ENCODE measurements around the gene GFOD2.

GFOD2 gene

GRCh38 chr16:67656344-67657016 is 62.6 kb downstream of the GFOD2 start:
- no peak for DNase-seq

DNA sequence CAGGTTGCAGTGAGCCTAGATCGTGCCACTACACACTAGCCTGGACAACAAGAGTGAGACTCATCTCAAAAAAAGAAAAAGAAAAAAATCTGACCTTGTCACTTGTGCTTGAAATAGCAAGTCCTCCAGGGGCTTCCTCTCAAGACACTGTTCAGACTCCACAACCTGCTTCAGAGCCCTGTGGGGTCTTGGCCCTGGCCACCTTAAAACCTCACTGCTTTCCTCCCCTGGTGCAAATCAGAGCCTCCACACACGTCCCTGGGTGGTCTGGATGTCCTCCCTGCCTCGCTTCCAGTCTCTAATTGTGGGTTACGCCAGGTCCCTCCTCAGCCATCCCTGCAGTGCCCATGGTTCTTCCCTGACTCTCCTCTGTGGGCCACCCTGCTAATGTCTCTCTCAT is 63.8 kb downstream of the GFOD2 start:
- no peak for DNase-seq

DNA sequence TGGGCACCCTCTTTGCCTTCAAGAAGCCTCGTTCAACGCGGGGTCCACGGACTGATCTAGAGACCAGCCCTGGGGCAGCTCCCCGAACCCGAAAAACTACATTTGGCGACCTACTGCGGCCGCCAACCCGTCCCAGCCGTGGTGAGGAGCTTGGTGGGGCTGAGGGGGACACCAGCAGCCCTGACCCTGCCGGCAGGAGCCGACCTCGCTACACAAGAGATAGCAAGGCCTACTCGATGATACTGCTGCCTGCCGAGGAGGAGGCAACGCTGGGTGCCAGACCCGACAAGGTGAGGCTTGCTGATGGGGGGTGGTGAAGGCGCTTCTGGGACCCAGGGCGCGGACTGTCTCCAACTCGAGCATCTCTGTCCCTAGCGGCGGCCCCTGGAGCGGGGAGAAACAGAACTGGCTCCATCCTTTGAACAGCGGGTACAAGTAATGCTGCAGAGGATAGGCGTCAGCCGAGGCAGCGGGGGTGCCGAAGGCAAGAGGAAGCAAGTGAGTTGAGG is 64.7 kb downstream of the GFOD2 start:
- DNase-seq, result no peak

DNA sequence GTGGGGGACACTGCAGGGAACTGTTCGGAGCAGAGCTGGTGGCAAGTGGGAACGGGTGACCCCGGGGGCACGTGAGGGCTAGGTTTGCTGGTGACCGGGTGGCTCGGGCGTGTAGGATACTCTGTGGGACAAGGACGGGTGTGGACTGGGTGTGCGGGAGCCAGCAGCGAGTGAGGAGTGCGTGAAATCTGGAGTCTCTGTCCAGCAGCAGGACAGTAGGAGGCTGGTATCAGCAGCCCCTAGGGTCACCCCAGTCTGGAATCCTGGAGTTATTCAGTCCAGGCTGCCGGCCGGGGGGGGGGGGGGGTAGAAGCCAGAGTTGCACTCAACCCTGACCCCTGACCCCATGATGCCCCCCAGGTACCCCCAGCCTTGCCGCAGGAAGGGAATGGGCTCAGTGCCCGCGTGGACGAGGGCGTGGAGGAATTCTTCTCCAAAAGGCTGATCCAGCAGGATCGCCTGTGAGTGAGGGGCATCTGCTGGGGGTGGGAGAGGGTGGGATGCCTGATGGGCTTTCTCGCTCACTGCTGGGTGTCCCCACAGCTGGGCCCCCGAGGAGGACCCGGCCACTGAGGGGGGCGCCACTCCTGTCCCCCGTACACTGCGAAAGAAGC is 65.2 kb downstream of the GFOD2 start:
- DNase-seq, result no peak

- no peak for DNase-seq
These were observed 65.9 kb downstream of the GFOD2 start for GRCh38 chr16:67653128-67653788.

DNA sequence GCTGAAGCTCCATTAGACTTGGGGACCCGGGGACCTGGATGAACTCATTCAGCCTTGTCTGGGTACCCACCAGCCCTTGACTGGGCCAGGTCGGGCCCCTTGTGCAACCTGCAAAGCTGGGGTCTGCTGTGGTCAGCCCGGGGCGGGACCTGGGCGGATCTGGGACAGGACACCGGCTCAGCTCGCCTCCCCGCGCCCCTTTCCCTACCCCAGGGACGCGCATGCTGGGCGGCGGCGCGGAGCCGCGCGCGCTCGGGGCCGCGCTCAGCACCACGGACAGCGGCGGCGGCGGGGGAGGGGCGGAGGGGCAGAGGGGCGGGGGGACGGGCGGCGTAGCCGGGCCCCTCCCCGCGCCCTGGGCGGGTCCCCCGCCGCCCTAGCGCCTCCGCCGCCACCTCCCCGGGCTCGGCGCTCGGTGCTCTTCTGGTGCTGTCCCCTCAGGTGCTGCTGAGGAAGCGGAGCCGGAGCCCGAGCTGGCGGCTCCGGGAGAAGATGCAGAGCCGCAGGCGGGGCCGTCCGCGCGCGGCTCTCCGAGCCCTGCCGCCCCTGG is 66.5 kb downstream of the GFOD2 start:
- DNase-seq, result no peak

- DNase-seq, result no peak
These were observed 67.3 kb downstream of the GFOD2 start for GRCh38 chr16:67651847-67652246.

GRCh38 chr16:67651039-67651438 is 68.1 kb downstream of the GFOD2 start:
- DNase-seq, result no peak

- no peak for DNase-seq
These were observed 69.1 kb downstream of the GFOD2 start for GRCh38 chr16:67650023-67650422.

DNA sequence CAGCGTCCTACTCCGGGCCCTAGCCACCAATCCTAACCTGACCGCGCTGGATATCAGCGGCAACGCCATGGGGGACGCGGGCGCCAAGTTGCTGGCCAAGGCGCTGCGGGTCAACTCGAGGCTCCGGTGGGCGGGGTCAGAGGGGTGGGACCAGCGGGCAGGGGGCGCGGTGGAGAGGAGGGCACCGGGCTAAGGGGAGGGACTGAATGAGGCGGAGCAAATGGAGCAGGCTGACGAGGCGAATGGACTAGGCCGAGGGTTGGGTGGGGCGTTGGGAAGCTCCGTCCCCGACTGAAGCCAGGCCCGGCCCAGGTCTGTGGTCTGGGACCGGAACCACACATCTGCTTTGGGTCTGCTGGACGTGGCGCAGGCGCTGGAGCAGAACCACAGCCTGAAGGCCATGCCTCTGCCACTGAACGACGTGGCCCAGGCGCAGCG is 69.6 kb downstream of the GFOD2 start:
- no peak for DNase-seq

DNA sequence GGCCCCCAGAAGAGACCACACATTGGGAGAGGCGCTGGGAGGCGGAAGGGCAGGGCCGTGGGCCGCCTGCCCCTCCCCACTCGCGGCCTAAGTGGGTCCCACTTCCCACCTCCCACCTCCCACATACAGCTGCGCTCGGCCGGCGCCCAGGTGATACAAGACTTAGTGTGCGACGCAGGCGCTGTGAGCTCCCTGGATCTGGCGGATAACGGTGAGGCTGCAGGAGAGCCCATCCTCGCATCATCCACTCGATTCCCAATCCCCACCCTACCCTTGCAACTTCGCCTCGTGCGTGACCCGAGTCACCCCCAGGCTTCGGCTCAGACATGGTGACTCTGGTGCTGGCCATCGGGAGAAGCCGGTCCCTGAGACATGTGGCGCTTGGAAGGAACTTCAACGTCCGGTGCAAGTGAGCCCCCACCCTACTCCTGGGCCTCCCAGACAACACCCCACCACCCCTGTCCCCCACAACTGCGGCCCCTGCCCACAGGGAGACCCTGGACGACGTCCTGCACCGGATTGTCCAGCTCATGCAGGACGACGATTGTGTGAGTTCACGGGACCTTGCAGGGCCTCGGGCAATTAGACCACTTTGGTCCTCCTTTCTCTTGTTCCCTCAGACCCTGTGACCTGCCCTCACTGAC is 70.2 kb downstream of the GFOD2 start:
- no peak for DNase-seq

- no peak for DNase-seq
These were observed 70.9 kb downstream of the GFOD2 start for GRCh38 chr16:67648088-67648763.

DNA sequence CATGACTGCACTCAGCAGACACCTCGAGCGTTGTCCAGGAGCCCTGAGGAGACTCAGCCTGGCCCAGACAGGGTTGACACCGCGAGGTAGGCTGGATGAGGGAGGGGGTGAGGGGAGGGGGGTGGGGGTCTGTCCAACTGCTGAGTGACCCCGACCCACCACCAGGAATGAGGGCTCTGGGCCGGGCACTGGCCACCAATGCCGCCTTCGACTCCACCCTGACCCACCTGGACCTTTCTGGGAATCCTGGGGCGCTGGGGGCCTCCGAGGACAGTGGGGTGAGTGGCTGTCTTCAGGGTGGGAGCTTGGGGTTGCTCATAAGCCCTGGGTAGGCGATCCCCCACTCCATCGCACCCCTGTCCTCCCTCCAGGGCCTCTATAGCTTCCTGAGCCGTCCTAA is 71.4 kb downstream of the GFOD2 start:
- no peak for DNase-seq

DNA sequence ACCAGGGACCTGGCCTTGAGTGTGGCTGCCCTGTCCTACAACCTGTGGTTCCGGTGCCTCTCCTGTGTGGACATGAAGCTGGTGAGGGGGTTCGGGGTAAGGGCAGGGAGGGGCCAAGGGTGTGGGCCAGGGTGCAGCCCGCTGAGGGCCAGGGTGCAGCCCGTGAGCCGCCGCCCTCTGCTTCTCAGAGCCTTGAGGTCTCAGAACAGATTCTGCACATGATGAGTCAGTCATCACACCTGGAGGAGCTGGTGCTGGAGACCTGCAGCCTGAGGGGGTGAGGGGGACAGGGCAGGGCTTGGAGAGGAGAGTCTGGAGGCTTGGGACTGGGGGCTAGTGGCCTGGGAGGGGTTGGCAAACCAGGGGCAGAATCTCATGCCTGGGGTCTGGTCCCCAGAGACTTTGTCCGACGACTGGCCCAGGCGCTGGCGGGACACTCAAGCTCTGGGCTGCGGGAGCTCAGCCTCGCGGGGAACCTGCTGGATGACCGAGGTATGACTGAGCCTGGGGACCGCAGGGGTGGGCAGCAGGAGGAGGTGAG is 71.9 kb downstream of the GFOD2 start:
- DNase-seq, result no peak

GRCh38 chr16:67645397-67646121 is 73.6 kb downstream of the GFOD2 start:
- no peak for DNase-seq

GRCh38 chr16:67644038-67644437 is 75.1 kb downstream of the GFOD2 start:
- DNase-seq, result no peak

GRCh38 chr16:67641779-67642708 is 77.1 kb downstream of the GFOD2 start:
- DNase-seq, result no peak

DNA sequence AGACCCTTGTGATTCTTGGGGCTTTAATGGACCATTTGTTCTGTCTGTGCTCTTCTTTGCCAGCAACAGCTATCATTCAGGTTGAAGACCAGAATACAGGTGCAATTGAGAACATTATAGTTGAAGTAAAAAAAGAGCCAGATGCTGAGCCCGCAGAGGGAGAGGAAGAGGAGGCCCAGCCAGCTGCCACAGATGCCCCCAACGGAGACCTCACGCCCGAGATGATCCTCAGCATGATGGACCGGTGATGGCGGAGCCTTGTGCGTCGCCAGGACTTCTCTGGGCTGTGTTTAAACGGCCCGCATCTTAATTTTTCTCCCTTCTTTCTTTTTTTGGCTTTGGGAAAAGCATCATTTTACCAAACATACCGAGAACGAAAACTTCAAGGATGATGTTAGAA is 81.5 kb downstream of the GFOD2 start:
- DNase-seq, result no peak

- DNase-seq, result no peak
These were observed 82.4 kb downstream of the GFOD2 start for GRCh38 chr16:67636713-67637112.

DNA sequence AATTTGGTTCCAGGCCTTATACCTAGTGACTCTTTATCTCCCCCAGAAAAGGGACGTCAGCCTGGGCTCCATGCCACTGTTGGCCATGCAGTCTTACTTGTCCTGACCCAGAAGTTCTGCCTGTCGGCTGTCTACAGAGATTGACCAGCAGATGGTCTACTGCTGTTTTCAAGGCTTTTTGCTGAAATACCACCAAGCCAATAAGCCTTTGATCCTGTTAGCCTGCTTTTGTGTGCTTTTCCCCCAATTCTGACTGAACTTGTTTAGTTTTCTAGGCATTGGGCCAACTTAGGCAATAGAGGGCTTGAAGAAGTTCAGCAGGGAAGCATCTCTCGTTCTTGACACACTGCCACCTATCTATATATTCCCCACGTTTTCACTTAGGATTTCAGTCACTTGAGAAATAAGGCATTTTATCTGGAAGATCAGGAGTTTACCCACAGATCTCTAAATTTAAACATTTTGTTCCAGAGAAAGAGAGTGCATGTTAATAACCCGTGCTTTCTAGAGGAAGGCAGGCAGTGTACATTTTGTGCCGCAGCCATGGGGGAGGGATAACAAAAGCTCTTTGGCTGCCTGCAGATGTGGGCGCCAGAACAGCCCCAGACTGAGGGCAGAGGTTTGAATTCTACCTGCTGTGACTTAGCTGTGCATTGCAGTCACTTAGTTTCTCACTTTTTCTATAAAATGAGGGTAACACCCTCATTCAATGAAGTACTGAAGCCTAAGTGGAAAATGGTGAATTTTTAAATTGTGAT is 86.5 kb downstream of the GFOD2 start:
- no peak for DNase-seq
